HEK293 (cell line): ENCODE data around the gene NSMCE1.

Experiments
- CTCF ChIA-PET: fragments of 350-600 bp; formaldehyde crosslinking; extraction: SDS; loops from one replicate; lab custom pipeline; 2021; ENCODE audit warnings: antibody characterized with exemption; lab: Yijun Ruan, JAX
- POLR2A ChIA-PET: fragments of 300-600 bp; formaldehyde crosslinking; extraction: SDS; loops from one replicate; lab custom pipeline; 2020; ENCODE audit warnings: antibody characterized with exemption, inconsistent platforms; lab: Yijun Ruan, JAX
- H3K27ac ChIP-seq: fragments of 200-500 bp; sonication (Bioruptor generic); 2 replicates; pipeline ENCODE4 v1.5.1; 2014; ENCODE audit warnings: low read depth, low read length, control low read depth, inconsistent platforms; ENCODE audit errors: extremely low read depth
- H3K36me3 ChIP-seq, 2 experiments: fragments of 200-500 bp in 1 of 2; sonication (Bioruptor generic) in 1 of 2; 1 replicate in 1 of 2; 2 replicates in 1 of 2; pipeline ENCODE4 v1.5.1; 2014 to 2017; ENCODE audit warnings: inconsistent platforms in 2 of 2, low read length in 2 of 2; ENCODE audit not compliant: control insufficient read depth in 2 of 2, insufficient read depth in 1 of 2
- H3K4me1 ChIP-seq: fragments of 200-500 bp; sonication (Bioruptor generic); 2 replicates; pipeline ENCODE4 v1.5.1; 2014; ENCODE audit warnings: mild to moderate bottlenecking, low read length, inconsistent platforms; ENCODE audit not compliant: control insufficient read depth, insufficient read depth
- H3K4me3 ChIP-seq: 2 replicates; pipeline ENCODE4 v1.5.1; 2011; ENCODE audit warnings: low read depth, mild to moderate bottlenecking, control low read depth, low read length, moderate library complexity
- H3K9me3 ChIP-seq: fragments of 200-500 bp; sonication (Bioruptor generic); 2 replicates; pipeline ENCODE4 v1.5.1; 2014; ENCODE audit warnings: low read depth, low read length, inconsistent platforms; ENCODE audit not compliant: control insufficient read depth, insufficient read depth
- GLIS1 ChIP-seq: fragments of 450-650 bp; formaldehyde crosslinking; IDR thresholded peaks from 2 replicates; pipeline ENCODE4 v1.5.1; 2016; ENCODE audit warnings: missing biosample characterization, missing genetic modification characterization
- HOXA7 ChIP-seq: sonication (generic); formaldehyde crosslinking; IDR thresholded peaks from 2 replicates; pipeline ENCODE4 v1.8.1; 2022; ENCODE audit warnings: missing genetic modification reagents, borderline replicate concordance
- SP2 ChIP-seq: fragments of 450-650 bp; formaldehyde crosslinking; IDR thresholded peaks from 2 replicates; pipeline ENCODE4 v1.5.1; 2016; ENCODE audit warnings: missing biosample characterization, missing genetic modification characterization
- ZBTB20 ChIP-seq: fragments of 450-650 bp; formaldehyde crosslinking; IDR thresholded peaks from 2 replicates; pipeline ENCODE4 v1.5.1; 2016; ENCODE audit warnings: missing biosample characterization, missing genetic modification characterization
- ZIC2 ChIP-seq: fragments of 450-650 bp; formaldehyde crosslinking; IDR thresholded peaks from 2 replicates; pipeline ENCODE4 v1.5.1; 2016; ENCODE audit warnings: missing biosample characterization, missing genetic modification characterization
- ZNF19 ChIP-seq: fragments of 450-650 bp; formaldehyde crosslinking; IDR thresholded peaks from 2 replicates; pipeline ENCODE4; 2016; ENCODE audit warnings: missing biosample characterization, missing genetic modification characterization, low read depth
- ZNF202 ChIP-seq: fragments of 450-650 bp; formaldehyde crosslinking; IDR thresholded peaks from 2 replicates; pipeline ENCODE4 v1.5.1; 2016; ENCODE audit warnings: missing biosample characterization, missing genetic modification characterization, borderline replicate concordance
- ZNF248 ChIP-seq: fragments of 450-650 bp; formaldehyde crosslinking; IDR thresholded peaks from 2 replicates; pipeline ENCODE4 v1.5.1; 2017; ENCODE audit warnings: missing biosample characterization, missing genetic modification characterization
- ZNF302 ChIP-seq: fragments of 450-650 bp; formaldehyde crosslinking; IDR thresholded peaks from 2 replicates; pipeline ENCODE4 v1.5.1; 2016; ENCODE audit warnings: missing biosample characterization, missing genetic modification characterization, low read depth
- ZNF341 ChIP-seq: fragments of 450-650 bp; formaldehyde crosslinking; IDR thresholded peaks from 2 replicates; pipeline ENCODE4; 2016; ENCODE audit warnings: low read depth, missing biosample characterization, missing genetic modification characterization
- ZNF501 ChIP-seq: fragments of 450-650 bp; formaldehyde crosslinking; IDR thresholded peaks from 2 replicates; pipeline ENCODE4 v1.5.1; 2016; ENCODE audit warnings: missing biosample characterization, missing genetic modification characterization
- ZNF645 ChIP-seq: fragments of 450-650 bp; formaldehyde crosslinking; IDR thresholded peaks from 2 replicates; pipeline ENCODE4; 2016; ENCODE audit warnings: missing biosample characterization, missing genetic modification characterization
- ZNF707 ChIP-seq: fragments of 450-650 bp; formaldehyde crosslinking; IDR thresholded peaks from 2 replicates; pipeline ENCODE4 v1.5.1; 2016; ENCODE audit warnings: missing biosample characterization, missing genetic modification characterization
- ZNF747 ChIP-seq: fragments of 450-650 bp; formaldehyde crosslinking; IDR thresholded peaks from 2 replicates; pipeline ENCODE4 v1.5.1; 2016; ENCODE audit warnings: missing biosample characterization, missing genetic modification characterization
- ZNF791 ChIP-seq: fragments of 450-650 bp; formaldehyde crosslinking; IDR thresholded peaks from 2 replicates; pipeline ENCODE4 v1.5.1; 2016; ENCODE audit warnings: missing biosample characterization, missing genetic modification characterization
- ZSCAN18 ChIP-seq: fragments of 450-650 bp; formaldehyde crosslinking; IDR thresholded peaks from 2 replicates; pipeline ENCODE4 v1.5.1; 2016; ENCODE audit warnings: missing biosample characterization, missing genetic modification characterization
- ZSCAN23 ChIP-seq: fragments of 450-650 bp; formaldehyde crosslinking; IDR thresholded peaks from 2 replicates; pipeline ENCODE4 v1.5.1; 2016; ENCODE audit warnings: missing biosample characterization, missing genetic modification characterization
- TF ChIP-seq, protein P1 (sequence below): fragments of 450-650 bp; formaldehyde crosslinking; IDR thresholded peaks from 2 replicates; pipeline ENCODE4 v1.5.1; 2016; ENCODE audit warnings: missing biosample characterization, missing genetic modification characterization
- TF ChIP-seq, protein P2 (sequence below): fragments of 450-650 bp; formaldehyde crosslinking; IDR thresholded peaks from 2 replicates; pipeline ENCODE4 v1.5.1; 2016; ENCODE audit warnings: missing biosample characterization, missing genetic modification characterization
- TF ChIP-seq, protein P3 (sequence below): fragments of 450-650 bp; formaldehyde crosslinking; conservative IDR thresholded peaks from 2 replicates; pipeline ENCODE4 v1.5.1; 2016; ENCODE audit warnings: low read depth, missing biosample characterization, missing genetic modification characterization

The NSMCE1 gene

DNA sequence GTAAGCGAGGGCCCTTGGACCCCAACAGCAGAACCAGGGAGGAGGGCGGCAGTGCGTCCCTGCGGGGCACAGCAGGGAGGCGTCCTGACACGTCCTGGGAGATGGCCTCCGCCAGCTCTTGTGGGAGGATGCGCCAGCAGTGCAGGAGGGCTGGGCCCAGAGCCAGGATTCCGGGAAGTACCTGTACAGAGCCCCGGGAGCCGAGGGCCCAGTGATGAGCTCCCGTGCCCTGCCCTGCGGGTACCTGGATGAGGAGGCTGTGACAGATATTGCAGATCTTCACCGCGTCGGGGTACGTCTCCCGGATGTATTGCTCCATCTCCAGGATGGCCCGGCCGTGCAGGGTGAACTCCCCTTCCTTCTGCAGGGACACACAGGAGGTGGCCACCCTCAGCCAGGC, 42.1 kb downstream of the NSMCE1 start:
- ChIA-PET CTCF (interaction anchor here (1.5 kb wide), 1 partner anchor 8 kb away, joined by 8 read pairs; no protein-coding TSS in a partner anchor), POLR2A (no interaction called here)
- Histone ChIP-seq H3K36me3 (peaks cover 0 to 45% of the 10 kb centered on the region in 2 experiments; a peak in 1 of 3 replicates), H3K4me3 (no peak overlapping the region), H3K9me3 (no peaks in the 10 kb centered on the region), H3K4me1 (no peaks in the 10 kb centered on the region), H3K27ac (no peak overlapping the region)
- TF ChIP-seq ZIC2 (tag by site-specific recombination) = peak; percentile 60
- TF ChIP-seq SP2 (tag by site-specific recombination) = no peak
- TF ChIP-seq ZNF19 (tag by site-specific recombination) = no peak
- TF ChIP-seq ZSCAN23 = no peak
- TF ChIP-seq GLIS1 (tag by site-specific recombination) = peak; percentile 35; the same call in 1 of the 2 replicates
- TF ChIP-seq ZBTB20 (tag by site-specific recombination) = peak; percentile 34
- TF ChIP-seq ZNF302 = no peak
- no peak for TF ChIP-seq ZNF747 (tag by site-specific recombination)
- TF ChIP-seq HOXA7 (CRISPR knock-in tag) = no peak
- TF ChIP-seq, protein P1, sequence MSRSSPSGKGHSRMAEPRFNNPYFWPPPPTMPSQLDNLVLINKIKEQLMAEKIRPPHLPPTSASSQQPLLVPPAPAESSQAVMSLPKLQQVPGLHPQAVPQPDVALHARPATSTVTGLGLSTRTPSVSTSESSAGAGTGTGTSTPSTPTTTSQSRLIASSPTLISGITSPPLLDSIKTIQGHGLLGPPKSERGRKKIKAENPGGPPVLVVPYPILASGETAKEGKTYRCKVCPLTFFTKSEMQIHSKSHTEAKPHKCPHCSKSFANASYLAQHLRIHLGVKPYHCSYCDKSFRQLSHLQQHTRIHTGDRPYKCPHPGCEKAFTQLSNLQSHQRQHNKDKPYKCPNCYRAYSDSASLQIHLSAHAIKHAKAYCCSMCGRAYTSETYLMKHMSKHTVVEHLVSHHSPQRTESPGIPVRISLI (tag by site-specific recombination) = no peak
- no peak for TF ChIP-seq ZNF707 (tag by site-specific recombination)
- TF ChIP-seq ZNF501 (tag by site-specific recombination) = no peak

GRCh38 chr16:27225536-27226360, 42.8 kb downstream of the NSMCE1 start:
- POLR2A ChIA-PET = interaction anchor here (1.3 kb wide), 1 partner anchor 22 kb away, joined by 4 read pairs; the partner anchor contains the start of gene KDM8
- Histone ChIP-seq H3K9me3 (no peaks in the 10 kb centered on the region), H3K4me1 (no peaks in the 10 kb centered on the region), H3K36me3 (peaks cover 0 to 40% of the 10 kb centered on the region in 2 experiments; a peak in 1 of 3 replicates), H3K4me3 (no peak overlapping the region), H3K27ac (no peak overlapping the region)
- TF ChIP-seq, protein P2, sequence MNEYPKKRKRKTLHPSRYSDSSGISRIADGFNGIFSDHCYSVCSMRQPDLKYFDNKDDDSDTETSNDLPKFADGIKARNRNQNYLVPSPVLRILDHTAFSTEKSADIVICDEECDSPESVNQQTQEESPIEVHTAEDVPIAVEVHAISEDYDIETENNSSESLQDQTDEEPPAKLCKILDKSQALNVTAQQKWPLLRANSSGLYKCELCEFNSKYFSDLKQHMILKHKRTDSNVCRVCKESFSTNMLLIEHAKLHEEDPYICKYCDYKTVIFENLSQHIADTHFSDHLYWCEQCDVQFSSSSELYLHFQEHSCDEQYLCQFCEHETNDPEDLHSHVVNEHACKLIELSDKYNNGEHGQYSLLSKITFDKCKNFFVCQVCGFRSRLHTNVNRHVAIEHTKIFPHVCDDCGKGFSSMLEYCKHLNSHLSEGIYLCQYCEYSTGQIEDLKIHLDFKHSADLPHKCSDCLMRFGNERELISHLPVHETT (tag by site-specific recombination) = no peak
- TF ChIP-seq, protein P3, sequence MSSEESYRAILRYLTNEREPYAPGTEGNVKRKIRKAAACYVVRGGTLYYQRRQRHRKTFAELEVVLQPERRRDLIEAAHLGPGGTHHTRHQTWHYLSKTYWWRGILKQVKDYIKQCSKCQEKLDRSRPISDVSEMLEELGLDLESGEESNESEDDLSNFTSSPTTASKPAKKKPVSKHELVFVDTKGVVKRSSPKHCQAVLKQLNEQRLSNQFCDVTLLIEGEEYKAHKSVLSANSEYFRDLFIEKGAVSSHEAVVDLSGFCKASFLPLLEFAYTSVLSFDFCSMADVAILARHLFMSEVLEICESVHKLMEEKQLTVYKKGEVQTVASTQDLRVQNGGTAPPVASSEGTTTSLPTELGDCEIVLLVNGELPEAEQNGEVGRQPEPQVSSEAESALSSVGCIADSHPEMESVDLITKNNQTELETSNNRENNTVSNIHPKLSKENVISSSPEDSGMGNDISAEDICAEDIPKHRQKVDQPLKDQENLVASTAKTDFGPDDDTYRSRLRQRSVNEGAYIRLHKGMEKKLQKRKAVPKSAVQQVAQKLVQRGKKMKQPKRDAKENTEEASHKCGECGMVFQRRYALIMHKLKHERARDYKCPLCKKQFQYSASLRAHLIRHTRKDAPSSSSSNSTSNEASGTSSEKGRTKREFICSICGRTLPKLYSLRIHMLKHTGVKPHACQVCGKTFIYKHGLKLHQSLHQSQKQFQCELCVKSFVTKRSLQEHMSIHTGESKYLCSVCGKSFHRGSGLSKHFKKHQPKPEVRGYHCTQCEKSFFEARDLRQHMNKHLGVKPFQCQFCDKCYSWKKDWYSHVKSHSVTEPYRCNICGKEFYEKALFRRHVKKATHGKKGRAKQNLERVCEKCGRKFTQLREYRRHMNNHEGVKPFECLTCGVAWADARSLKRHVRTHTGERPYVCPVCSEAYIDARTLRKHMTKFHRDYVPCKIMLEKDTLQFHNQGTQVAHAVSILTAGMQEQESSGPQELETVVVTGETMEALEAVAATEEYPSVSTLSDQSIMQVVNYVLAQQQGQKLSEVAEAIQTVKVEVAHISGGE = no peak
- TF ChIP-seq ZSCAN18 (no peak), ZNF645 (no peak), ZNF202 (no peak), ZNF791 (tag by site-specific recombination) (no peak), ZNF248 (tag by site-specific recombination) (no peak), ZNF341 (tag by site-specific recombination) (no peak)
- CTCF ChIA-PET = interaction anchor here (0.6 to 1.5 kb wide), 4 partner anchors 9 to 74 kb away, joined by 3 to 8 read pairs (median 3); no protein-coding TSS in a partner anchor
